Liver (tissue), 3 donors: ENCODE results near the gene RFX8.

ENCODE experiments used
- SP1 ChIP-seq: IDR thresholded peaks from 2 replicates; pipeline ENCODE4 v1.6.1; 2018; ENCODE audit warnings: antibody characterized with exemption, mild to moderate bottlenecking
- TAF1 ChIP-seq: conservative IDR thresholded peaks from 2 replicates; pipeline ENCODE4 v1.6.1; 2016; ENCODE audit warnings: antibody characterized with exemption, mild to moderate bottlenecking
- ZBTB33 ChIP-seq: IDR thresholded peaks from 2 replicates; pipeline ENCODE4 v1.6.1; 2016; ENCODE audit warnings: antibody characterized with exemption
- TF ChIP-seq, protein P1 (sequence below): IDR thresholded peaks from 2 replicates; pipeline ENCODE4 v1.6.1; 2016; ENCODE audit warnings: antibody characterized with exemption, mild to moderate bottlenecking
- TF ChIP-seq, protein P2 (sequence below): fragments of 150-350 bp; IDR thresholded peaks from 2 replicates; pipeline ENCODE4 v1.5.1; 2017; ENCODE audit warnings: improper control_type of control experiment, low read depth, low read length; ENCODE audit not compliant: missing input control
- donor health status: healthy.
- donor health status: healthy.

- TF ChIP-seq, protein P1, sequence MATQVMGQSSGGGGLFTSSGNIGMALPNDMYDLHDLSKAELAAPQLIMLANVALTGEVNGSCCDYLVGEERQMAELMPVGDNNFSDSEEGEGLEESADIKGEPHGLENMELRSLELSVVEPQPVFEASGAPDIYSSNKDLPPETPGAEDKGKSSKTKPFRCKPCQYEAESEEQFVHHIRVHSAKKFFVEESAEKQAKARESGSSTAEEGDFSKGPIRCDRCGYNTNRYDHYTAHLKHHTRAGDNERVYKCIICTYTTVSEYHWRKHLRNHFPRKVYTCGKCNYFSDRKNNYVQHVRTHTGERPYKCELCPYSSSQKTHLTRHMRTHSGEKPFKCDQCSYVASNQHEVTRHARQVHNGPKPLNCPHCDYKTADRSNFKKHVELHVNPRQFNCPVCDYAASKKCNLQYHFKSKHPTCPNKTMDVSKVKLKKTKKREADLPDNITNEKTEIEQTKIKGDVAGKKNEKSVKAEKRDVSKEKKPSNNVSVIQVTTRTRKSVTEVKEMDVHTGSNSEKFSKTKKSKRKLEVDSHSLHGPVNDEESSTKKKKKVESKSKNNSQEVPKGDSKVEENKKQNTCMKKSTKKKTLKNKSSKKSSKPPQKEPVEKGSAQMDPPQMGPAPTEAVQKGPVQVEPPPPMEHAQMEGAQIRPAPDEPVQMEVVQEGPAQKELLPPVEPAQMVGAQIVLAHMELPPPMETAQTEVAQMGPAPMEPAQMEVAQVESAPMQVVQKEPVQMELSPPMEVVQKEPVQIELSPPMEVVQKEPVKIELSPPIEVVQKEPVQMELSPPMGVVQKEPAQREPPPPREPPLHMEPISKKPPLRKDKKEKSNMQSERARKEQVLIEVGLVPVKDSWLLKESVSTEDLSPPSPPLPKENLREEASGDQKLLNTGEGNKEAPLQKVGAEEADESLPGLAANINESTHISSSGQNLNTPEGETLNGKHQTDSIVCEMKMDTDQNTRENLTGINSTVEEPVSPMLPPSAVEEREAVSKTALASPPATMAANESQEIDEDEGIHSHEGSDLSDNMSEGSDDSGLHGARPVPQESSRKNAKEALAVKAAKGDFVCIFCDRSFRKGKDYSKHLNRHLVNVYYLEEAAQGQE, result no peak
- TF ChIP-seq, protein P2, sequence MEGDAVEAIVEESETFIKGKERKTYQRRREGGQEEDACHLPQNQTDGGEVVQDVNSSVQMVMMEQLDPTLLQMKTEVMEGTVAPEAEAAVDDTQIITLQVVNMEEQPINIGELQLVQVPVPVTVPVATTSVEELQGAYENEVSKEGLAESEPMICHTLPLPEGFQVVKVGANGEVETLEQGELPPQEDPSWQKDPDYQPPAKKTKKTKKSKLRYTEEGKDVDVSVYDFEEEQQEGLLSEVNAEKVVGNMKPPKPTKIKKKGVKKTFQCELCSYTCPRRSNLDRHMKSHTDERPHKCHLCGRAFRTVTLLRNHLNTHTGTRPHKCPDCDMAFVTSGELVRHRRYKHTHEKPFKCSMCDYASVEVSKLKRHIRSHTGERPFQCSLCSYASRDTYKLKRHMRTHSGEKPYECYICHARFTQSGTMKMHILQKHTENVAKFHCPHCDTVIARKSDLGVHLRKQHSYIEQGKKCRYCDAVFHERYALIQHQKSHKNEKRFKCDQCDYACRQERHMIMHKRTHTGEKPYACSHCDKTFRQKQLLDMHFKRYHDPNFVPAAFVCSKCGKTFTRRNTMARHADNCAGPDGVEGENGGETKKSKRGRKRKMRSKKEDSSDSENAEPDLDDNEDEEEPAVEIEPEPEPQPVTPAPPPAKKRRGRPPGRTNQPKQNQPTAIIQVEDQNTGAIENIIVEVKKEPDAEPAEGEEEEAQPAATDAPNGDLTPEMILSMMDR, result no peak
- TF ChIP-seq TAF1, result no peak
- no peak for TF ChIP-seq SP1
- TF ChIP-seq ZBTB33, result no peak
Observed at GRCh38 chr2:101410114-101410513, 64.8 kb downstream of the RFX8 start.
